GM19324 (cell line): ENCODE results near the gene SHQ1.
"Not testable (repeated sequence)": the region's sequence is repeated elsewhere in the genome, so short reads cannot be mapped to it uniquely, and the experiment has no call there.

ENCODE experiments used
- ATAC-seq: cut with Tn5 transposase; IDR thresholded peaks from one replicate; pipeline ENCODE4 v1.9.1; 2021; ENCODE audit warnings: mild to moderate bottlenecking, moderate library complexity; ENCODE audit not compliant: unreplicated experiment, low FRiP score

Gene SHQ1

DNA sequence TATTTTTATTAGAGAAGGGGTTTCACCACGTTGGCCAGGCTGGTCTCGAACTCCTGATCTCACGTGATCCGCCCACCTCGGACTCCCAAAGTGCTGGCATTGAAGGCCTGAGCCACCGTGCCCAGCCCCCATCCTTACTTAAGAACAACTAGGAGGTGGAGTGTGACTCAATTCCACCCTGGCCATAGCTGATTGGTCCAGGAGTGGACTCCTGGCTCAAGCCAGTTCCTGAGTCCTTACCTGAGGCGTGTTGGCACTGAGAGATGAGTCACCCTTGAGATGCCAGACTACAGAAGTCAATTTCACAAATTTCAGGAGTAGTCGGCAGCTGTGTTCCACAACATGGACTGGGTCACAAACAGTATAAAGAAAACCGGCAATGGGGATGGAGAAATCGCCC lies 124.2 kb downstream of the SHQ1 start:
- no peak for ATAC-seq

DNA sequence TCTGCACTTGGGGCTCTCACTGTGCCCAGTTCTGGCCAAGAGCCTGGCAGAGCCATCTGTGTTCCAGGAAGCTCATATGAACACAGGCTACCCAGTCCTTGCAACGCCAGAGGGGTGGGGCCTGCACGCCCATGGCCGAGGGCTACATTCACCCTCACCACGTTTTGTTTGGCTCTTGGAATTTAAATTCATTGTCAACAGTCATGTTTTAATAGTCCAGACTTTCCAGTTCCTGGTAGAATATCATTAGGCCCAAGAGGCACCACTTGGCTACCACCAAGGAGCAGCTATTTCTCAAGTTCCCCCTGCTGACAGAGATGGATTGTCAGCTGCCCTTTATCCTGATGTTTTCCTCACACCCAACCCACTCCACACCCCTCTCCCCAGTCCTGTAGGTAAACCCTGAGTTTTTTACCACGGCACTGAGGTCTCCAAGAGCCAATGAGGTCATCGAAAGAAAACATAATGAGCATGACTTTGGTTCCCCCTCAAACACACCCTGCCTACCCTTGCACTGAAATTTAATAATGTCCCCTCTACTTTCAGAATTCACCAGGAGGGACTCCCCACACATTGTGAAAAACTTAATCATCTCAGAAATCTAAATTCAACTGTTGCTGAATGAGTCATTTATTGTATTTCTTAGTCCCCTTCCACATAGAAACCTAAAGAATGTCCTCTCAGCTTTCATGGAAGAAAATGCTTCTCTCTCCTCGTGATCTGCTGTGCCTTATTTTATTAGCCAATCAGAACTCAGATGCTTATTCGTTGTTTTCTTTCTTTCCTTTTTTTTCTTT lies 125.1 kb downstream of the SHQ1 start:
- ATAC-seq = no peak

DNA sequence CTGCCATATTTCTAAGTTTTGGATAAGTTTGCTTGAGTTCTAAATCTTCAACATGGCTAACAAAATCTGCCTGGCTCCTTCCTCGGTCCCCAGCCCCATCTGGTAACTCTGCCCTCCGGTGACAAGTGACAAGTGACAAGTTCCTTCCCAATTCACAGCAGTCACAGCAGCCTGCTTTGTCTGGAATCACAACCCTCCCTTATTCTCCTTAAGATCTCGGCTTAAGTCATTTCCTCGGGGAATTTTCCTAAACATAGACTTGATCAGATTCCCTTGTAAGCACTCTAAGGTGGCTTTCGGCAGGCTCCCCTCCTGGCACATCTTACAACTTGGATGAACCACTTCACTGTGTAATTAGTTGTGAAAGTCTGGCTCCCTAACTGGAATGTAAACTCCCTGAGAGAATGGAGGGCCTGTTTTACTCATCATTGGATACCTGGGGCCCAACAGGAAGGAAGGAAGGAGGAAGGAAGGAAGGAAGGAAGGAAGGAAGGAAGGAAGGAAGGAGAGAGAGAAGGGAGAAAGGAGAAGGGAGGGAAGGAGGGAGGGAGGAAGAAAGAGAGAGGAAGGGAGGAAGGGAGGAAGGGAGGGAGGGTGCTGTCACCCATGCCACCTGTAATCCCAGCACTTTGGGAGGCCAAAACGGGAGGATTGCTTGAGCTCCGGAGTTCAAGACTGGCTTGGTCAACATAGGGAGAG lies 126.4 kb downstream of the SHQ1 start:
- ATAC-seq = no peak

DNA sequence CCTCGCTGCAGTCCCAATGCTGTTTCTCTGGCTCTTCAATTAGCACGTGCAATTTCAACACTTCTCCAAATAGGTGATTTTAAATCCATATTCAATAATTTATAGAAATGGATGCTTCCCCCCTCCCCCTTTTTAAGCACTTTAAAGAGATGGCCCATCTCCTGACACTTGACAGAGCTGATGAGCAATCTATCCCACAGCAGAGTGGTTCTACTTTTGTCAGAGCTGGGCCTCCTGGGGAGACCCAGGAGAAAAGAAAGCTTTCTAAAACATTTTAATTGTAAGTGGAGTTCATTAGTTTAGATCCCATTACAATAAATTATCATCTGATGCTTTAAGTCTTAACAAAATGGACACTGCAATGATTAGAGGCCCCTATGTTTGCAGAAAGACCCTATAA lies 127.7 kb downstream of the SHQ1 start:
- no peak for ATAC-seq

DNA sequence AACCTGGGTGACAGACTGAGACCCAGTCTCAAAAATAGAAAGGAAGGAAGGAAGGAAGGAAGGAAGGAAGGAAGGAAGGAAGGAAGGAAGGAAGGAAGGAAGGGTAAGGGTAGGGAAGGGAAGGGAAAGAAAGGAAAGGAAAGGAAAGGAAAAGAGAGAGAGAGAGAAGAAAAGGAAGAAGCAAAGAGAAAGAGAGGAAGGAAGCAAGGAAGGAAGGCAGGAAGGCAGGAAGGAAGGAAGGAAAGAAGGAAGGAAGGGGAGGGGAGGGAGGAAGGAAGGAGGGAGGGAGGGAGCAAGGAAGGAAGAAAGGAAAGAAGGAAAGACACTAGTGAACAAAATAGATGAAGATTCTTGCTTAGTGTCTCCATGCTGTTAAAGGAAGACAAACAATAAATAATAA lies 129.1 kb downstream of the SHQ1 start:
- ATAC-seq = no peak

DNA sequence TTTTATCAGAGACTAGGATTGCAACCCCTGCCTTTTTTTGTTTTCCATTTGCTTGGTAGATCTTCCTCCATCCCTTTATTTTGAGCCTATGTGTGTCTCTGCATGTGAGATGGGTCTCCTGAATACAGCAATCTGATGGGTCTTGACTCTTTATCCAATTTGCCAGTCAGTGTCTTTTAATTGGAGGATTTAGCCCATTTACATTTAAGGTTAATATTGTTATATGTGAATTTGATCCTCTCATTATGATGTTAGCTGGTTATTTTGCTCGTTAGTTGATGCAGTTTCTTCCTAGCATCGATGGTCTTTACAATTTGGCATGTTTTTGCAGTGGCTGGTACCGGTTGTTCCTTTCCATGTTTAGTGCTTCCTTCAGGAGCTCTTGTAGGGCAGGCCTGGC lies 134.1 kb downstream of the SHQ1 start:
- ATAC-seq = not testable (repeated sequence)

DNA sequence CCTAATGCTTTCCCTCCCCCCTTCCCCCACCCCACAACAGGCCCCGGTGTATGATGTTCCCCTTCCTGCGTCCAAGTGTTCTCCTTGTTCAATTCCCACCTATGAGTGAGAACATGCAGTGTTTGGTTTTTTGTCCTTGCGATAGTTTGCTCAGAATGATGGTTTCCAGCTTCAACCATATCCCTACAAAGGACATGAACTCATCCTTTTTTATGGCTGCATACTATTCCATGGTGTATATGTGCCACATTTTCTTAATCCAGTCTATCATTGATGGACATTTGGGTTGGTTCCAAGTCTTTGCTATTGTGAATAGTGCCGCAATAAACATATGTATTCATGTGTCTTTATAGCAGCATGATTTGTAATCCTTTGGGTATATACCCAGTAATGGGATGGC lies 137.8 kb downstream of the SHQ1 start:
- not testable (repeated sequence) for ATAC-seq

DNA sequence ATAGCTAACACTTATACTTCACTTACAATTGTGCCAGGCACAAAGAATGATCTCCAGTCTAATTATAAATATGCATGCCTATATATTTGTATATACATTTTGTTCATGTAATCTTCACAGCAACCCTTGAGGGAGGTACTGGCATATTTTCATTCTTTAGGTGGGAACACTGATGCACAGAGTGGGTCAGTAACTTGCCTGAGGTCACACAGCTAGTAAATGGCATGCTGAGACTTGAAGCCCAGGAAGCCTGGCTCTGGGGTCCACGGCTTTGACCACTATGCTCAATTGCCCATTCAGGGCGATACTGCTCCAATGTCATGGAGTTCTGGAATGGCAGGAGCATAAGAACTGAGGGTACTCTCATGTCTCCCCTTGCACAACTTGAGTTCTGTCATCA lies 139.8 kb downstream of the SHQ1 start:
- no peak for ATAC-seq

DNA sequence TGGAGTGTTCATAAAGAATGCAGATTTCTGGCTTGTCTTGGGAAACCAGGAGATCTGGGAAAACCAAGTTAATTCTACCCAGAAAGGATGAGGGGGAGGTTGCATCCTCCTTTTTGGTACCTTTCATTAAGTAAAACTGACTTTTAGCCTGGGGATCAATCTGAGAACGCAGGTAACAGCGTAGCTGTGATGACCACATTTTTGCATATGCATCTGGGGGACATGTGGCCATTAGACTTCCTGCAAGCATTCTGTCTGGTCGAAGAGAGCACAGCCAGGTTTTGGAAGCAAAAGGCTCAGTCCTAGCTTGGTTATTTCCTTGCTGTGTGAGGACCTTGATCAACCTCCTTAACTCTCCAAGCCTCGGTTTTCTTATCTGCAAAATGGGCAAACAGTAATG lies 145.2 kb downstream of the SHQ1 start:
- ATAC-seq = no peak

DNA sequence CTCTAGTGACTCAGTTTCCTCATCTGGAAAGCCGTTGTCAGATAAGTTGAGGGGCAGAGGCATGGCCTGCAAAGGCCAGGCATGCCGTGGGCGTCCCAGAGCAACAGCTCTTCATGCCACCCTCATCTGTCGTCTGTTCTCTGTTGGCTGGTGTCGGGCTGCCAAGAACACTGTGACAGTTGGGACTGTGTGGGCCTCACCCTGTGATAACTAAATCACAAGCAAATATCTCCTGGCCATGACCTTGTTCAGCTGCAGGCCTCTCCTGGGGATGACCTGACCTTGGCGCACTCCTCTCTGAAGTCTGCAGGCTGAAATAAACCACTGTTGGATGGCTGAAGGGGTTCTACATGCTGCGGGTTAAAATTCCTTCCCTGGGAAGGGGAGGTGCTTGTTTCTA lies 145.9 kb downstream of the SHQ1 start:
- ATAC-seq = no peak

DNA sequence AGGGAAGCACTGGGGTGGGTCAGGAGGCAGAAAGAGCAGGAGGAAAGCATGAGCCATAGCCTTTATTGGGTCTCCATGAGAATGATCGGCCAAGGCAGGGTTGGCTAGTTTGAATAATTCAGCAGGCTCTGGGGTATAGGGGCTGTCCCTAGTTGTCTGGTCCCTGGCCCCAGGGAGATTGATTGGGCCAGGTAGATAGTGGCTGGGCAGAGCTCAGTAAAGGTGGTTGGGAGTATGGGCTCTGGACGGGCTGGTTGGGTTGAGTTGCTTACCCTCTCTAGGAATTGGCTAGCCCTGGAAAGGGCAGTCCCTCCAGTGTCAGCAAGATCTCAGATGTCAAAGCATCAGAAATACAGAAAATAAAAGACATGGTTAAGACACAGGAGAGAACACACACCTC lies 148.1 kb downstream of the SHQ1 start:
- ATAC-seq = no peak

DNA sequence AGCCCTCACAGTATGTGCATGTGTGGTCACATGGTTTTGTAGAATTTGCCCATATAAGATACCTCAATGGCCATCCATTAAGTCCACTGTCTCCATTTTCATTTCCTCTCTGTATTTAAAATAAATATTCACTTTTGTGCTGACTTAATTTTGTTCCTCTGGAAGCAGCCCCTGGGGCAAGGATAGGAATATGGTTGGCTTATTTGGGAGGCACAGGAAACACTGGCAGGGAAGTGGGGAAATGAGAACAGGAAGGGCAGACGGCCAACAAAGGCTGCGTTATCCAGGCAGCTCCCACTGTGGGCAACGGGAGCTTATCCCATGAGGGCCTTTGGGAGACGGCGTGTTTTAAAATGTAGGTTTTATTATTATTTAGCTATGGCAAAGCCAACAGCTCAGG lies 148.6 kb downstream of the SHQ1 start:
- ATAC-seq = no peak
